ENCODE data around the gene ZNF503.
A peak's percentile ranks its signal among the peaks of the same experiment; 100 is the strongest.

ZNF503 gene

GRCh38 chr10:75440271-75440793, 38.8 kb upstream of the ZNF503 start:
- peaks cover 5 to 10% of the 10 kb centered on the region in 2 donors for H3K9me3 ChIP-seq (ENCODE audit: control insufficient read depth in 1 of 2, low read length in 2 of 2)
- H3K36me3 ChIP-seq (ENCODE audit: control insufficient read depth in 1 of 2, insufficient read depth in 2 of 2, low read length in 2 of 2): peaks cover 0 to 16% of the 10 kb centered on the region in 2 donors
- no peaks in the 10 kb centered on the region for H3K4me1 ChIP-seq (ENCODE audit: control insufficient read depth in 1 of 2, insufficient read depth in 2 of 2, low read length in 2 of 2)
- H3K27ac ChIP-seq (ENCODE audit: low read length): no peak overlapping the region
- no peaks in the 10 kb centered on the region for H3K27me3 ChIP-seq (ENCODE audit: low read depth, low read length)
- no peak overlapping the region for H3K4me3 ChIP-seq (ENCODE audit: low read depth in 1 of 2, low read length in 2 of 2)

DNA sequence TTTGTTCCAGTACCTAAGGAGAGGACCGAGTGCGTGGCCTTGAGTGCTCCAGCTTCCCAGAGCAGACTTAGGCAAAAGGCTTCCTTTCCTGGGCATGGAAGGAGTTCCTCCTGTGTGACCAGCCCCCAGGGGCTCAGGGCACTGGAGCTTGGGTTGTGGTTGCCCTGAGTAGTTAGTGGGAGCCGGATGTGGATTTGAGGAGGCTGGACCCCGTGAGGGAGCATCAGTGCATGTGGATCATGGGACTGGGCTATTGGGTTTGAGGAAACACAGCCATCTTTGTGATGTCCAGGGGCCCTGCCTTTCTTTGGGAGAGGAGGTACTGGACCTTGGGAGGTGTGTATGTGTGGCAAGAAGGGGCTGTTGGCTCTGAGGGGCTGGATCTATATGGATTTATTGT, 38.2 kb upstream of the ZNF503 start:
- no peaks in the 10 kb centered on the region for H3K27me3 ChIP-seq (ENCODE audit: low read depth, low read length)
- no peak overlapping the region for H3K4me3 ChIP-seq (ENCODE audit: low read depth in 1 of 2, low read length in 2 of 2)
- peaks cover 5 to 10% of the 10 kb centered on the region in 2 donors for H3K9me3 ChIP-seq (ENCODE audit: control insufficient read depth in 1 of 2, low read length in 2 of 2)
- H3K36me3 ChIP-seq (ENCODE audit: control insufficient read depth in 1 of 2, insufficient read depth in 2 of 2, low read length in 2 of 2): peaks cover 0 to 16% of the 10 kb centered on the region in 2 donors
- no peaks in the 10 kb centered on the region for H3K4me1 ChIP-seq (ENCODE audit: control insufficient read depth in 1 of 2, insufficient read depth in 2 of 2, low read length in 2 of 2)
- no peak overlapping the region for H3K27ac ChIP-seq (ENCODE audit: low read length)

- Histone ChIP-seq H3K4me1 (ENCODE audit: control insufficient read depth in 1 of 2, insufficient read depth in 2 of 2, low read length in 2 of 2) (no peaks in the 10 kb centered on the region), H3K27me3 (ENCODE audit: low read depth, low read length) (no peaks in the 10 kb centered on the region), H3K4me3 (ENCODE audit: low read depth in 1 of 2, low read length in 2 of 2) (no peak overlapping the region), H3K9me3 (ENCODE audit: control insufficient read depth in 1 of 2, low read length in 2 of 2) (peaks cover 0 to under 1% of the 10 kb centered on the region in 2 donors), H3K27ac (ENCODE audit: low read length) (no peak overlapping the region), H3K36me3 (ENCODE audit: control insufficient read depth in 1 of 2, insufficient read depth in 2 of 2, low read length in 2 of 2) (peaks cover 0 to 10% of the 10 kb centered on the region in 2 donors)
Measured at GRCh38 chr10:75438275-75438674, 36.7 kb upstream of the ZNF503 start.

- Histone ChIP-seq H3K27ac (ENCODE audit: low read length) (no peak overlapping the region), H3K36me3 (ENCODE audit: control insufficient read depth in 1 of 2, insufficient read depth in 2 of 2, low read length in 2 of 2) (peaks cover 0 to 10% of the 10 kb centered on the region in 2 donors), H3K4me3 (ENCODE audit: low read depth in 1 of 2, low read length in 2 of 2) (no peak overlapping the region), H3K27me3 (ENCODE audit: low read depth, low read length) (no peaks in the 10 kb centered on the region), H3K9me3 (ENCODE audit: control insufficient read depth in 1 of 2, low read length in 2 of 2) (no peaks in the 10 kb centered on the region), H3K4me1 (ENCODE audit: control insufficient read depth in 1 of 2, insufficient read depth in 2 of 2, low read length in 2 of 2) (no peaks in the 10 kb centered on the region)
Measured at GRCh38 chr10:75437693-75438092, 36.1 kb upstream of the ZNF503 start.

- Histone ChIP-seq H3K4me1 (ENCODE audit: control insufficient read depth in 1 of 2, insufficient read depth in 2 of 2, low read length in 2 of 2) (peaks cover 0 to 7% of the 10 kb centered on the region in 2 donors), H3K36me3 (ENCODE audit: control insufficient read depth in 1 of 2, insufficient read depth in 2 of 2, low read length in 2 of 2) (peaks cover 0 to 10% of the 10 kb centered on the region in 2 donors), H3K27me3 (ENCODE audit: low read depth, low read length) (no peaks in the 10 kb centered on the region), H3K4me3 (ENCODE audit: low read depth in 1 of 2, low read length in 2 of 2) (no peak overlapping the region), H3K27ac (ENCODE audit: low read length) (no peak overlapping the region), H3K9me3 (ENCODE audit: control insufficient read depth in 1 of 2, low read length in 2 of 2) (no peaks in the 10 kb centered on the region)
Measured at GRCh38 chr10:75436896-75437295, 35.3 kb upstream of the ZNF503 start.

GRCh38 chr10:75435291-75435690, 33.7 kb upstream of the ZNF503 start:
- Histone ChIP-seq H3K4me3 (ENCODE audit: low read depth in 1 of 2, low read length in 2 of 2) (no peak overlapping the region), H3K4me1 (ENCODE audit: control insufficient read depth in 1 of 2, insufficient read depth in 2 of 2, low read length in 2 of 2) (peaks cover 0 to 16% of the 10 kb centered on the region in 2 donors), H3K27ac (ENCODE audit: low read length) (no peak overlapping the region), H3K36me3 (ENCODE audit: control insufficient read depth in 1 of 2, insufficient read depth in 2 of 2, low read length in 2 of 2) (peaks cover 0 to 10% of the 10 kb centered on the region in 2 donors), H3K27me3 (ENCODE audit: low read depth, low read length) (no peaks in the 10 kb centered on the region), H3K9me3 (ENCODE audit: control insufficient read depth in 1 of 2, low read length in 2 of 2) (no peaks in the 10 kb centered on the region)

DNA sequence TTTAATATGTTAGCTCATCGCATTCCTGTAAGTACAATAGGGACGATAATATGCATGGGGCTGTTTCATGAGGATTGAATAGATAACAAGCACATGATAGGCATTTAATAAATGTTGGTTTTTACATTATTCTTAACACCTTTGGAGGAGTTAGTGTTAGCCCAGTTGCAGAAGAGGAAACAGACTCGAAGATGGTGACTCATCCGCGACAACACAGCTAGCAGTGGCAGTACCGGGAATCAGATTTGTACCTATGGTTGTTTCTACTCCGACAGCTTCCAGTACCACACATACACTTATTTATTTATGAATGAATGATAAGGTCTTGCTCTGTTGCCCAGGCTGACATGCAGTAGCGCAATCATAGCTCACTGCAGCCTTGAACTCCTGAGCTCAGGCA, 32.7 kb upstream of the ZNF503 start:
- Histone ChIP-seq H3K27me3 (ENCODE audit: low read depth, low read length) (no peaks in the 10 kb centered on the region), H3K4me1 (ENCODE audit: control insufficient read depth in 1 of 2, insufficient read depth in 2 of 2, low read length in 2 of 2) (peaks cover 0 to 21% of the 10 kb centered on the region in 2 donors), H3K9me3 (ENCODE audit: control insufficient read depth in 1 of 2, low read length in 2 of 2) (no peaks in the 10 kb centered on the region), H3K36me3 (ENCODE audit: control insufficient read depth in 1 of 2, insufficient read depth in 2 of 2, low read length in 2 of 2) (peaks cover 0 to 9% of the 10 kb centered on the region in 2 donors), H3K27ac (ENCODE audit: low read length) (no peak overlapping the region), H3K4me3 (ENCODE audit: low read depth in 1 of 2, low read length in 2 of 2) (no peak overlapping the region)

GRCh38 chr10:75433216-75433615, 31.7 kb upstream of the ZNF503 start:
- H3K27me3 ChIP-seq (ENCODE audit: low read depth, low read length): no peaks in the 10 kb centered on the region
- H3K9me3 ChIP-seq (ENCODE audit: control insufficient read depth in 1 of 2, low read length in 2 of 2): no peaks in the 10 kb centered on the region
- H3K4me3 ChIP-seq (ENCODE audit: low read depth in 1 of 2, low read length in 2 of 2): no peak overlapping the region
- no peaks in the 10 kb centered on the region for H3K36me3 ChIP-seq (ENCODE audit: control insufficient read depth in 1 of 2, insufficient read depth in 2 of 2, low read length in 2 of 2)
- H3K4me1 ChIP-seq (ENCODE audit: control insufficient read depth in 1 of 2, insufficient read depth in 2 of 2, low read length in 2 of 2): peaks cover 0 to 27% of the 10 kb centered on the region in 2 donors
- H3K27ac ChIP-seq (ENCODE audit: low read length): no peak overlapping the region

- Histone ChIP-seq H3K9me3 (ENCODE audit: control insufficient read depth in 1 of 2, low read length in 2 of 2) (no peaks in the 10 kb centered on the region), H3K4me1 (ENCODE audit: control insufficient read depth in 1 of 2, insufficient read depth in 2 of 2, low read length in 2 of 2) (peaks cover 0 to 32% of the 10 kb centered on the region in 2 donors), H3K36me3 (ENCODE audit: control insufficient read depth in 1 of 2, insufficient read depth in 2 of 2, low read length in 2 of 2) (no peaks in the 10 kb centered on the region), H3K4me3 (ENCODE audit: low read depth in 1 of 2, low read length in 2 of 2) (no peak overlapping the region), H3K27me3 (ENCODE audit: low read depth, low read length) (no peaks in the 10 kb centered on the region), H3K27ac (ENCODE audit: low read length) (no peak overlapping the region)
Measured at GRCh38 chr10:75432763-75433162, 31.2 kb upstream of the ZNF503 start.

DNA sequence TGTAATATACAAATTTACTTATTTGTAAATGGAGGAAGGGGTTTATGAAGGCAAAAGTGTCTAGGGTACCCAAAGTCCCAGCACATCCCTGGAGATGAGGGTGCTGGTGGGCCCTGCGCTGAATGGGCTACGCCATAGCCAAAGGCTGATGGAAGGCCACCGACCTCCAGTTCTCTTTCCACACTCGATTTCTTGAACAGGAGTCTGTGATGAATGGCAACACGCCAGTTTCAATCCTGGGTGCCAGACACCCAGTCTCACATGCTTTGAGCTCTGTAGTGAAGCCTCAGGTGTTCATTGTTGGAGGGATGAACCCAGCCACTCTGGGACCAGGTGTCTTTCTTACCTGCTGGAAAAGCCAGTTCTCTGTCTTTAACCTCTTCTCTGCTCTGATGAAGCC, 30.6 kb upstream of the ZNF503 start:
- no peaks in the 10 kb centered on the region for H3K36me3 ChIP-seq (ENCODE audit: control insufficient read depth in 1 of 2, insufficient read depth in 2 of 2, low read length in 2 of 2)
- H3K4me1 ChIP-seq (ENCODE audit: control insufficient read depth in 1 of 2, insufficient read depth in 2 of 2, low read length in 2 of 2): peaks cover 0 to 34% of the 10 kb centered on the region in 2 donors
- H3K4me3 ChIP-seq (ENCODE audit: low read depth in 1 of 2, low read length in 2 of 2): peak overlapping the region in 1 of 2 donors; percentile 72
- H3K27ac ChIP-seq (ENCODE audit: low read length): no peak overlapping the region
- no peaks in the 10 kb centered on the region for H3K27me3 ChIP-seq (ENCODE audit: low read depth, low read length)
- no peaks in the 10 kb centered on the region for H3K9me3 ChIP-seq (ENCODE audit: control insufficient read depth in 1 of 2, low read length in 2 of 2)

- Histone ChIP-seq H3K4me3 (ENCODE audit: low read depth in 1 of 2, low read length in 2 of 2) (peak within 1 kb of the TSS; percentile 50 to 72), H3K36me3 (ENCODE audit: control insufficient read depth in 1 of 2, insufficient read depth in 2 of 2, low read length in 2 of 2) (no peaks in the 10 kb centered on the region), H3K27me3 (ENCODE audit: low read depth, low read length) (no peaks in the 10 kb centered on the region), H3K4me1 (ENCODE audit: control insufficient read depth in 1 of 2, insufficient read depth in 2 of 2, low read length in 2 of 2) (peaks cover 0 to 34% of the 10 kb centered on the region in 2 donors), H3K27ac (ENCODE audit: low read length) (peak within 1 kb of the TSS; percentile 42), H3K9me3 (ENCODE audit: control insufficient read depth in 1 of 2, low read length in 2 of 2) (no peaks in the 10 kb centered on the region)
Measured at GRCh38 chr10:75431180-75432111, 29.9 kb upstream of the ZNF503 start, which contains the start of gene LRMDA. Gene LRMDA, plus strand, starts transcription at chr10:75431624.

Measured in muscle layer of duodenum (tissue), 2 donors.